SK-N-DZ (cell line): ENCODE data around the gene SCYGR7. TPM values are rescaled to one million over a fixed set of nuclear protein-coding genes. Genes with fewer than 3 reads are reported as not detected.
"Not testable (repeated sequence)": the region's sequence is repeated elsewhere in the genome, so short reads cannot be mapped to it uniquely, and the experiment has no call there.

Source experiments
- DNase-seq: peaks from one replicate; pipeline ENCODE4 v3.0.0-alpha.2; 2015; ENCODE audit warnings: low spot score
- polyA plus RNA-seq, 2 experiments: library from polyadenylated mRNA; depleted of rRNA; stranded (reverse); fragments of >200 nt; gene quantifications; 2 replicates each; pipeline ENCODE4 v1.2.3, GENCODE V29; 2014

The SCYGR7 gene, protein sequence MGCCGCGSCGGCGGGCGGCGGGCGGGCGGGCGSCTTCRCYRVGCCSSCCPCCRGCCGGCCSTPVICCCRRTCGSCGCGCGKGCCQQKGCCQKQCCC
- polyA plus RNA-seq (2014; cell fraction: cytosol; rRNA removed) = not detected in 2 replicates
- not detected in 2 replicates for polyA plus RNA-seq (2014; cell fraction: nucleus; rRNA removed)

DNA sequence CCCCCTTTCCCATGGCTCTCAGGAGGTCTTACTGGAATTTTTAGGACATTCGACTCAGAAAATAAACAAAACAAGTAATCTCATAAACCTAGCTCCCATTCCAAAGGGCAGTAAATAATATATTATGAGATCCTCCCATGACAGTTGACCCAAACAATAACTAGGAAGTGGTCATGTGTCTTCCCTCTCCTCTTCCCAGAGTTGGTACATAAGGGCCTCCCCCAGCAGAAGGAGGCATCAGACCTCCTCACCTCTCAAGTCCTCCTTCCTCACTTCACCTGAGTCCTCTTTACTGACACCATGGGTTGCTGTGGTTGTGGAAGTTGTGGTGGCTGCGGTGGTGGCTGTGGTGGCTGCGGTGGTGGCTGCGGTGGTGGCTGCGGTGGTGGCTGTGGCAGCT, at the start of gene SCYGR7:
Gene SCYGR7 (plus strand): TSS at position 301 of the 400 bp plus-strand sequence. CDS start 0 bp downstream, at position 301.
- DNase-seq = no peak

DNA sequence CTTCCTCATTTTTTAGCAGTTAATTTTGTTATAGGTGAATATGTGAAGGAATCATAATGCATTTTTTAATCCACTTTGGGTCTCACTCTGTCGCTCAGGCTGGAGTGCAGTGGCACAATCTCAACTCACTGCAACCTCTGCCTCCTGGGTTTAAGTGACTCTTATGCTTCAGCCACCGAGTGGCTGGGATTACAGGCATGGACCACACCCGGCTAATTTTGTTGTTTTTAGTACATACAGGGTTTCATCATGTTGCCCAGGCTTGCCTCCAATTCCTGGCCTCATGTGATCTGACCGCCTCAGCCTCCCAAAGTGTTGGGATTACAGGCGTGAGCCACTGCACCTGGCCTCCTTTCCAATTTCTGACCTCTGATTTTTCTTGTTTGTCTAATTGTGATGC, 43.9 kb upstream of the SCYGR7 start:
- no peak for DNase-seq

DNA sequence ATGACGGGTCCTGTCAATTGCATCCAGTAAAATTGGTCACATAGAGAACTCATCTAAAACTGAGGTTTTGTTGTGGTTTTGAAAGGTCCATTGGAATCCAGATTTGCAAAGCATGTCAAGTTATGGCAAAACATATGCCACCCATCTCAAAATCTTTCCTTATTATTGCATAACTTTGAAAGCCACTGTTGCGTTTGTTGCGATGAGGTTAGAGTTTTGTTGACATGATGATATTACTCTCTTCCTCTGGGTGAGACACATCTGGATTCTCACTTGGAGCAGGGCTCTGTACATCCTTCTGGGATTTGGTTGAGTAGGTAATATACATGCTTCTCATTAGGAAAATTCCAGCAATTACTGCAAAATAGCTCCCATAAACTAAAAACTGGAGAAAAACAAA, 40.9 kb upstream of the SCYGR7 start:
- DNase-seq = no peak

DNA sequence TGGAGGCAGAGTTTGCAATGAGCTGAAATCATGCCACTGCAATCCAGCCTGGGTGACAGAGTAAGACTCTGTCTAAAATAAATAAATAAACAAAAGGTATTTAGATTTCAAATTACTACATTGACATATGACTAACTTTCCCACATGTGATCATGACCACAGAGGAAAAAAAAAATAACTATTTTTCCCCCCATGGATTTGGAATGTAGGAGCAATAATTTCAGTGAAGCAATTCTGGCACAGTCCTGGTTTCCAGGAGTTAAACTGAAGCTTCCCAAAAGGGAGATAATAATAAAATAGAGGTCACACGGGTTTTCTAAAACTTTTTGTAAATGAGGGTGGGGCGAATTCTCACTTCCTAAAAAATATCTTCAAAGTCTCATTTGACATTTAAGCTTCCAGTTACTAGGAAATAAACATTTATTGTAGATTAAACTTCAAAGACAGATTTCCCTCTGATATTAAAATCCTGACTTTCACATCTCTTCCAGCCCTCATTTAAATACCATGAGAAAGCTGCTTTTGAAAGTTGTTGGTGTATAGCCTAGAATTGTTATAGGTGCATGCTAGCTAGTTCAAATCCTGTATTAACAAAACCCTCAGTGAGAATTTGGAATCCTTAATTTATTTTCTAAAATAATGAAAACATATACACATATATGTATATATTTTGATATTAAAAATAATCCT, 31.0 kb upstream of the SCYGR7 start:
- no peak for DNase-seq

DNA sequence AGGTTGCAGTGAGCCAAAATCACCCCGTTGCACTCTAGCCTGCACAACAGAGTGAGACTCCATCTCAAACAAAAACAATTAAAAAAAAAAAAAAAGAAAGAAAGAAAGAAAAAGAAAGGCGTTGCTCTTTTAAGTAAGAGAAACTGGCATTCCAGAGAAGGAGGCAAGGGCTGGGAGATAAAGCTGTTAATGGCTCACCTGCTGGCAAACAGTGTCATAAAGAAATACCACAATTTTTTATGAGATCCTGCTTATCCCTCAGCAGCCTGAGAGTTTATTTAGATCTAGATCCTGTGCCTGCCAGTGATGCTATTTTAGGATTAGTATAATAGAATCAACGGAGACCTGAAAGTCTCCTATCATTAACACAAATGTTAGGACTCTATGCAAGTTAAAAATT, 26.6 kb upstream of the SCYGR7 start:
- no peak for DNase-seq

DNA sequence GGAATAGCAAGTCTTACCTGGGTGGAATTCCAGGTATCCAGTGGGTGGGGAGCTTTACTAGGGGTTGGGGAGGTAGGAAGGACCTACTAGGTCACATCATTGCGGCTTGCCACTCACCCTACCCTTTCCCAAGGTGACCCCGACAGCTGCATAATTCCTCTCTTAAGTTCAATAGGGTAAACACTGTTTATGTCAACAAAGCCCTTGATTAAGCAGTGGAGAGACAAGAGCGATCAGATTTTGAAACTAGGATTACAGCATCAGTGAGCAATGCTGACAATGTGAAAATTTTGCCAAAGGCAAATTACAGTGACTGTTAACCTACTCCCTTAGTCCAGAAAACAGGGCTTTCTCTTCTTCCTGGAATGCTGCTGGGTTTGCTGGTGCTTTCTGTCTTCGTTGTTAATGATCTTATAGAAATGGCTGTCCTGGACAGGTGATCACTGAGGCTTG, 24.8 kb upstream of the SCYGR7 start:
- no peak for DNase-seq

DNA sequence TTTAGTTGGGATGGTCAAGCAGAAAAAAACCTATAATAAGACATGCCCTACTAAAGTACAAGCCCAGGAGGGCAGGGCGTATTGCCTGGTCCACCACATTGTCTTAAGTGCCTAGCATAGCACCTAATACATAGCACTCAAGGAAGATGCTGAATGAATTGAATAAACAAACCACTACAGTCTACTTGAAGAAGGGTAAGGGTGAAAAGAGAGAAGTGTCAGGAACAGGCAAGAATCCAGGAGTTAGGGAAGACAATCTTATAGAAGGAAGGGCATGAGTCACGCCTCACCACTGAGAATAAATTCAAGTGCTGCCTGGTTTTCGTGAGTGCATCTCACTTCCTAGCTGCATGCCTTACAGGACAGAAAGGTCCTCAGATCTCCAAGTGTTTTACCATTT, 24.2 kb upstream of the SCYGR7 start:
- no peak for DNase-seq

DNA sequence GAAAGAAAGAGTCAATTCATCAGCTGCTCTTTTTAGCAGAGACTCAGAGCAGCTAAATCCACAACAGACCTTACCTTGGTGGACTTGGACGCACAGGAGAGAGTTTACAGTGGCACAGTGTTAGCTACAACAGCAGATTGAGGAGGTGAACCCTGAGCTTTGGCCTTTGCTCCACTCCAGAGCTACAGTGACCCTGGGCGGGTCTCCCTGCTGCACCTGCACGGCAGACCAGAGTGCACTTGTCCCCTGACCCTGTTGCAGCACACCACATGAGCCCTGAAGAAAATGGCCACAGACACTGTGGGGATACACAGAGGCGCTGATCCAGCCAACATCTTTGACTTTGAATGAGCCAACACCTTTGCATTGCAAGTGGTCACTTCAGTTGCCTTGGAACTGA, 21.3 kb upstream of the SCYGR7 start:
- DNase-seq = no peak

DNA sequence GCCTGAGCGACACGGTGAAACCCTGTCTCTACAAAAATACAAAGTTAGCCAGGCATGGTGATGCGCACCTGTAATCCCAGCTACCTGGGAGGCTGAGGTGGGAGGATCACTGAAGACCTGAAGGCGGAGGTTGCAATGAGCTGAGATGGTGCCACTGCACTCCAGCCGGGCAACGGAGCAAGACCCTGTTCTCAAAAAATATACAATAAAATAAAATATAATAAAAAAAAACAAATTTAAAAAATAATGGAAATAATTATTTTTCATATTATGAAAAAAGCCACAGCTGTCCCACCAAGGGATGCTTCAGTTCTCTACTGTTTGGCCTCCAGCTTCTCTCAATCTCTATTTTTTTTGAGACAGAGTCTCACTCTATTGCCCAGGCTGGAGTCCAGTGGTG, 20.7 kb upstream of the SCYGR7 start:
- no peak for DNase-seq

DNA sequence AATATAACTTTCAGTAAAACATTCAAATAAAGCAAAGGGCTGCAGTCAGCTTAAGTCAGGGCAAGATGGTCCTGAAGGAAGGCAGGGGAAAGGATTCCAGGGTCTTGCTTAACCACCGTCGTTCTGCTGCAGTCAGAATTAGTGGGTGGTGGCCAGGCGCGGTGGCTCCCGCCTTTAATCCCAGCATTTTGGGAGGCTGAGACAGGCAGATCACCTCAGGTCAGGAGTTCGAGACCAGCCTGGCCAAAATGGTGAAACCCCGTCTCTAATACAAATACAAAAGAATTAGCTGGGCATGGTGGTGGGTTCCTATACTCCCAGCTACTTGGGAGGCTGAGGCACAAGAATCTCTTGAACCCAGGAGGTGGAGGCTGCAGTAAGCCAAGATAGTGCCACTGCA, 17.1 kb upstream of the SCYGR7 start:
- no peak for DNase-seq

DNA sequence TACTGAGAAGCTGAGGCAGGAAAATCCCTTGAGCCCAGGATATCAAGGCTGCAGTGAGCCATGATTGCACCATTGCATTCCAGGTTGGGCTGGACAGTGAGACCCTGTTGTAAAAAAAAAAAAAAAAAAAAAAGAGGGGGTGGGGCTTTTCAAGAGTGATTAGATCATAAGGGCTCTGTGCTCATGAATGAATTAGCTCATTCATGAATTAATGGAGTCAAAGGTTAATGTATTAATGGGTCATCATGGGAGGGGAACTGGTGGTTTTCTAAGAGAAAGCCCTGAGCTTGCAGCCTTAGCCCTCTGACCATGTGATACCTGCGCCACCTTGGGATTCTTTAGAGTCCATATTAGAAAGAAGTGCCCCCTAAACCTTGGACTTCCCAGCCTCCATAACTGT, 14.8 kb upstream of the SCYGR7 start:
- DNase-seq = no peak

DNA sequence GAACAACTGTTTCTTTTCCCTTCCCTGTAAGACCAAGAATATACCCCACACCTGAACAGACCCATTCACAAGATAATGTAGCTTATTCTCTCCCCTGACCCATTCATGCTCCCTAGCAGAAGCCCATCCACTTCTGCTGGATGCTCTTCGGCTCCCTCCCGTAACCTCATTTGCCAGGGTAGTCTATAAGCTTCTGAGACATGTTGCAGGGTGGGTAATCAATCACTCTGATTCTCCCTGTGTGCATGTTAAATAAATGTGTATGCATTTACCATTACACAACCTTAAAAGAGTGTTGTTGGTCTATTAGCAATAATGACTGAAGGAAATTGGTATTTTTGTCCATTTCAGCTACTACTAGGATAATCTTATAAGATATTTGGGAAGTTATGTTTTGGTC, 11.6 kb upstream of the SCYGR7 start:
- no peak for DNase-seq

DNA sequence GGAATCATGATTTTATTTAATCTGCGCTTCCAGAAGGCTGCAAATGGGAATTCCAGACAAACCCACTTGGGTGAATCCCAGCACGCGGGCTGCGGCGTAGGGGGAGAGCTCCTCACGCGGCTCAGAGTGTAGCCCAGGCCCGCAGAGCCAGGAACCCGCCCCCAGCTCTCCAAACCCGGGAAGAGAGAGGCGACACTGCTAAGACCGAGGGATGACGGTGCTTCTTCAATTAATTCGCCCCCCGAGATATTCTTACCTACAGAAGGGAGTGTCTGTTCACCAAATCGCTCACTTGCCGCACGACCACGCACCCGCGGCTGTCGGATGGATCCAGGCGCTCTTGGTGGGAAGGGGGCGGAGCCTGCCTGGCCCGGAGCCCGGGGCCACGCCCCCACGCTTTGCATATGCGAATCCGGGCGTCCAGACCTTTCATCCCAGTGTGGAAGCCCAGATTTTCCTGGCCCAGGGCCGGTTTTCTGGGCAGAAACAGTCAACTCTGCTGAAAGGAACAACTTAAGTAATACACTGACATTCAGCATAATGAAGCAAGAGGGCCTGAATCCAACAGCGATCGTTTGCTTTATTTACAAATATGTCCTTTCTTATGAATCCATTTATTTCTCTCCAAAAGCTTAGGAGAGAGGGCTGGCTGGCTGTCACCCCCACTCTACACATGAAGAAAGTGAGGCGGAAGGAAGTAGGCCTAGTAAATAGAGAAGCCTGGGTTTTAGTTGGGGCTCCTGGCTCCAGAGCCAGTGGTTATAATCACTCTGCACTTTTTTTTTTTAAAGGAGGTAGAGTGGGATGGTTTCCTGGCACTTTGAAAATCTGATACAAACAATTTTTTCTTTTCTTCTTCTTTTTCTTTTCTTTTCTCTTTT, 10.2 kb upstream of the SCYGR7 start, which contains the start of gene SLC19A3:
Gene SLC19A3 (minus strand): TSS at position 342 of the 881 bp plus-strand sequence. CDS start 15,710 bp downstream, outside the sequence.
- DNase-seq = peak; percentile 65

DNA sequence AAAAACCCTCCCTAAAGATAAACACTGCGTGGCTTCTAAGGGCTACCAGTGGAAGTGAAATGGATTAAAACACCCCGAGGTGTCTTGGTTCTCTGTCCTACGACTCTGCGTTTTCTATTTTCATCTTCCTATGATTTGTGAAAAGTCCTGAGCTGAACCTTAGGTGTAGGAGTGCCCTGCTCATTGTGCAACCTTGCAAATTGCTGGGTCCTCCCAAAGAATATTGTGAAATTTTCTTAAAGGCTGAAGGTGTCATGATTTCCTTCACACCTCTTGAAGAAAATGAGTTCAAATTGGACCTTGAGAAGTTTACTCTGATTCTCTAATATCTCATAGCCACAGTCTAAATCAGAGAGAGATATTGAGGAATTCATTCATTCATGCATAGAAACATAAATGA, 8.5 kb upstream of the SCYGR7 start:
- DNase-seq = no peak

DNA sequence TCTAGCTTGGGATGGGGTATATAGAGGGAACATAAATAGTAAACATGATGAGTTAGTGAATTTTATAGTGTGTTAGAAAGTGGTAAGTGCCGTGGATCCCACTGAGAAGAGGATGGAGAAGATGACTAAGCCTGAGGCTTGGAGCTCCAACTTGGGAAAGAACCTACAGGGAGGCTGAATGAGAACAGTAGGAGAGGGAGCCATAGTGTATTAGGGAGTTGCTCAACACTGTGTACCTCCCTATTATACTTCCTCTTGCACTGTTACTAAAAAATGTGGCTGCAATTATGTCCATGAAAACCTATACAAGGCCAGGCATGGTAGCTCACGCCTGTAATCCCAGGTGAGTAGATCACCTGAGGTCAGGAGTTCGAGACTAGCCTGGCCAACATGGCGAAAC, 7.5 kb upstream of the SCYGR7 start:
- DNase-seq = no peak

DNA sequence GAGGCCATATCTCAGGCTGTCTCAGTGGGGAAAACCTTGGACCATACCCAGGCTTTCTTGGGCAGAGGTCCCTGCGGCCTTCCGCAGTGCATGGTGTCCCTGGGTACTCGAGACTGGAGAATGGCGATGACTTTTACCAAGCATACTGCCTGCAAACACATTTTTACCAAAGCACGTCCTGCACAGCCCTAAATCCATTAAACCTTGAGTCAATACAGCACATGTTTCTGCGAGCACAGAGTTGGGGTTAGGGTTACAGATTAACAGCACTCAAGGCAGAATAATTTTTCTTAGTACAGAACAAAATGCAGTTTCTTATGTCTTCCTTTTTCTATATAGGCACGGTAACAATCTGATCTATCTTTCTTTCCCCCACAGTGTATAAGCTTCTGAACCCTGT, 5.3 kb upstream of the SCYGR7 start:
- DNase-seq = not testable (repeated sequence)

DNA sequence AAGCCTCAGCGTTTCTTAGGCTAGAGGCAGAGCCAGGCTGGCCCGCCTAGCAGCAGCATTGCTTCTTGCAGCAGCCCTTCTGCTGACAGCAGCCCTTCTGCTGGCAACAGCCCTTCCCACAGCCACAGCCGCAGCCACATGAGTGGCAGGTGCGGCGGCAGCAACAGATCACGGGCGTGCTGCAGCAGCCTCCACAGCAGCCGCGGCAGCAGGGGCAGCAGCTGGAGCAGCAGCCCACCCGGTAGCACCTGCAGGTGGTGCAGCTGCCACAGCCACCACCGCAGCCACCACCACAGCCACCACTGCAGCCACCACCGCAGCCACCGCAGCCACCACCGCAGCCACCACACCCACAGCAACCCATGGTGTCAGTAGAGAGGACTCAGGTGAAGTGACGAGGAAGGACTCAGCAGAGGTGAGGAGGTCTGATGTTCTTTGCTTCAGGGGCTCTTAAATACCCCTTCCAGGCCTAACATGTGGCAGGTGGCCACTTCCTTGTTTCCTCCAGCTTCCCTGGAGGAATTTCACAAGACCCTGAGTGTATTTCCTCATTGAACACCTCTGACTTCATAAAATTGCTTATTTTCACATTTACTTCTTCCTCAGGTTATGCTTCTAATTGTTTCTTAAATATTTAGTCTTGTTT, 3.6 kb upstream of the SCYGR7 start, which contains the start of gene SCYGR6:
Gene SCYGR6 (minus strand): TSS at position 364 of the 646 bp plus-strand sequence. CDS start 0 bp downstream, at position 364.
- peak; percentile 29 for DNase-seq

DNA sequence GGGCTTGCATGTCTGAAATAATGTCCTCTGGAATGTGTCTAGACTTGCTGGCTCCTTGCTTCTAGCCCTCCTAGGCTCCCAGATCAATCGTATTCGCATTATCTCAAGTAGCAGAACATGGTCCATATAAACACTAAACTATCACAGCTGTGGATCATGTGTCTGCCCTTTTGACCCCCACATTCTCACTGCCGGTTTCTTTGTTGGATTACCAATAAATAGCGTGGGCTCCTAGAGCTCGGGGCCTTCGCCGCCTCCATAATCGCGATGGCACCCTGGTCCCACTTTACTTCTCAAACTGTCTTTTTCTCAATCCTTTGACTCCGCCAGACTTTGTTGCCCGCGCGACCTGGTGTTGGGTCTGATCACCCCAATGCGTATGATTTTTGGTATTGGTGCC, 11.2 kb downstream of the SCYGR7 start:
- no peak for DNase-seq

DNA sequence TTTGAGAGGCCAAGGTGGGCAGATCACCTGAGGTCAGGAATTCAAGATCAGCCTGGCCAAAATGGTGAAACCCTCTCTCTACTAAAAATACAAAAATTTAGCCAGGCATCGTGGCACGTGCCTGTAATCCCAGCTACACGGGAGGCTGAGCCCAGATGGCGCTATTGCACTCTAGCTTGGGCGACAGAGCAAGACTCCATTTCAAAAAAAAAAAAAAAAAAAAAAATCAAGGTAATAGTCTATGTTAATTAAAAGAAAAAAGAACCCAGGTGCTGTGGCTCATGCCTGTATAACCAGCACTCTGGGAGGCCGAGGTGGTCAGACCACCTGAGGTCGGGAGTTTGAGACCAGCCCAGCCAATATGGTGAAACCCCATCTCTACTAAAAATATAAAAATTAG, 12.6 kb downstream of the SCYGR7 start:
- DNase-seq = not testable (repeated sequence)

DNA sequence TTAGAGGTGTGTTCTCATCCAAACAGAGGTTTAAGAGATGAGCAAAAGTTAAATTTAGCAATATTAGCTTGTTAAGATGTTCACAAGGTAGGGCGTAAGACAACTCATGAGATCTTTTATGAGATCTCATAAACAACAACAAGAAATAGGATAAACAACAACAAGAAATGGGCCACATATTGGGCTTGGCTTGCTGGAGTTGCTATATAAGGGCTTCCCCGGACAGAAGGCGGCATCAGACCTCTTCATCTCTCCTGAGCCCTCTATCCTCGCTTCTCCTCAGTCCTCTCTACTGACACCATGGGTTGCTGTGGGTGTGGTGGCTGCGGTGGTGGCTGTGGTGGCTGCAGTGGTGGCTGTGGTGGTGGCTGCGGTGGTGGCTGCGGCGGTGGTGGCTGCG, 17.5 kb downstream of the SCYGR7 start, which contains the start of gene SCYGR8:
Gene SCYGR8 (plus strand): TSS at position 301 of the 400 bp plus-strand sequence. CDS start 0 bp downstream, at position 301.
- DNase-seq = no peak

DNA sequence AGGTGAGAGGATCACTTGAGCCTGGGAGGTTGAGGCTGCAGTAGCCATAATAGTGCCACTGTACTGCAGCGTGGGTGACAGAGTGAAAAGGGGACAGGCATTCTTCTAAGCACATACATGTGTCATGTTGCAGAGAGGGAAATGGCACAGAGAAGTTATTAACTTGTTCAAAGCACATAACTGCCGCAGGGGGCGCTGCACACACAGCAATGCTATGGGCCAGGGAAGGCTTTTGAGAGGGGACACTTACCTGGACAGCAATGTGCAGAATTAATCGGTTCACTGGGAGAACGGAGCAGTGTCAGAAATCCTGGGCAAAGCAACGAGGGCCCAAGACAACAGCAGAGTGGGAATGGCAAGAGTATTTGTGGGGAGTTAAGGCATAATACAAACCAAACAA, 19.9 kb downstream of the SCYGR7 start:
- no peak for DNase-seq

DNA sequence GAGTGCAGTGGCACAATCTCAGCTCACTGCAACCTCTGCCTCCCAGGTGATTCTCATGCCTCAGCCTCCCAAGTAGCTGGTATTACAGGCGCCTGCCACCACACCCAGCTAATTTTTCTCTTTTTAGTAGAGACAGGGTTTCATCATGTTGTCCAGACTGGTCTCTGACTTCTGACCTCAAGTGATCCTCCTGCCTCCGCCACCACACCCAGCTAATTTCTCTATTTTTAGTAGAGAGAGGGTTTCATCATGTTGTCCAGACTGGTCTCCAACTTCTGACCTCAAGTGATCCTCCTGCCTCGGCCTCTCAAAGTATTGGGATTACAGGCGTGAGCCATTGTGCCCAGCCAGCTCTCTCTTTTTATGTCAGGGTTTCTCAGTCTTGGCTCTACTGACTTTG, 28.1 kb downstream of the SCYGR7 start:
- not testable (repeated sequence) for DNase-seq
